PC-9 (cell line): Measurements from ENCODE around the gene GLMN. TPM values are rescaled to one million over a fixed set of nuclear protein-coding genes. Genes with fewer than 3 reads are reported as not detected.

ENCODE experiments used
- BruUV-seq: library from RNA; stranded (reverse); fragments of 400-500 nt; replicated peaks from 2 replicates; lab custom pipeline; 2021; lab: Mats Ljungman, UMichigan
- CTCF ChIA-PET: fragments of 300-600 bp; sonication (Branson Sonifier 250); formaldehyde crosslinking; loops from one replicate; lab custom pipeline; 2022; ENCODE audit warnings: antibody characterized with exemption; lab: Charles Lee
- POLR2A ChIA-PET: fragments of 300-600 bp; sonication (Branson Sonifier 250); formaldehyde crosslinking; loops from one replicate; lab custom pipeline; 2022; ENCODE audit warnings: antibody characterized with exemption; ENCODE audit not compliant: unreplicated experiment; lab: Charles Lee
- DNase-seq, 2 experiments: peaks; one replicate each; pipeline versions ENCODE4 v3.0.0 to v3.0.0-alpha.2; 2015 to 2022; ENCODE audit warnings: mixed read lengths in 1 of 2
- H2AFZ ChIP-seq: fragments of 200-600 bp; sonication (generic); 2 replicates; pipeline ENCODE4 v1.8.1; 2017; ENCODE audit warnings: antibody characterized with exemption
- H3F3A ChIP-seq: fragments of 200-600 bp; sonication (generic); 2 replicates; pipeline ENCODE4 v1.8.1; 2017; ENCODE audit warnings: antibody characterized with exemption, mild to moderate bottlenecking, low read depth; ENCODE audit not compliant: insufficient read depth
- H3K27ac ChIP-seq: fragments of 200-600 bp; sonication (generic); 2 replicates; pipeline ENCODE4 v1.6.1; 2016; ENCODE audit warnings: mixed run types
- H3K27me3 ChIP-seq: fragments of 200-600 bp; sonication (generic); 2 replicates; pipeline ENCODE4 v1.6.1; 2016; ENCODE audit warnings: low read depth, mixed run types; ENCODE audit not compliant: insufficient read depth
- H3K36me3 ChIP-seq: fragments of 200-600 bp; sonication (generic); 2 replicates; pipeline ENCODE4 v1.6.1; 2016; ENCODE audit warnings: low read depth, mixed run types
- H3K4me1 ChIP-seq: fragments of 200-600 bp; sonication (generic); replicated peaks from 2 replicates; pipeline ENCODE4 v1.6.1; 2016; ENCODE audit warnings: mixed run types; ENCODE audit not compliant: insufficient read depth
- H3K4me2 ChIP-seq: fragments of 200-600 bp; sonication (generic); 2 replicates; pipeline ENCODE4 v1.6.1; 2017; ENCODE audit warnings: mixed run types
- H3K4me3 ChIP-seq: fragments of 200-600 bp; sonication (generic); 2 replicates; pipeline ENCODE4 v1.6.1; 2016; ENCODE audit warnings: mixed run types
- H3K79me2 ChIP-seq: fragments of 200-600 bp; sonication (generic); 2 replicates; pipeline ENCODE4 v1.6.1; 2017; ENCODE audit warnings: low read depth, mixed run types
- H3K9me2 ChIP-seq: fragments of 200-600 bp; sonication (generic); 2 replicates; pipeline ENCODE4 v1.8.1; 2017; ENCODE audit warnings: mild to moderate bottlenecking; ENCODE audit not compliant: insufficient read depth
- H3K9me3 ChIP-seq: fragments of 200-600 bp; sonication (generic); 2 replicates; pipeline ENCODE4 v1.8.1; 2016; ENCODE audit warnings: low read depth; ENCODE audit not compliant: insufficient read depth
- H4K20me1 ChIP-seq: fragments of 200-600 bp; sonication (generic); 2 replicates; pipeline ENCODE4 v1.8.1; 2017; ENCODE audit not compliant: insufficient read depth
- EZH2 ChIP-seq: fragments of 200-600 bp; sonication (generic); IDR thresholded peaks from 2 replicates; pipeline ENCODE4 v1.8.0; 2017; ENCODE audit warnings: antibody characterized with exemption, low read depth
- intact Hi-C: fragments of 100-400 bp; cut with micrococcal nuclease; formaldehyde crosslinking; loops from one replicate; pipeline ENCODE4 v1.10.0; 2022; ENCODE audit not compliant: unreplicated experiment
- total RNA-seq: library from RNA; stranded (reverse); gene quantifications from 2 replicates; pipeline ENCODE4 v1.2.3, GENCODE V29; 2021
- TF ChIP-seq, protein P1 (sequence below): fragments of 200-600 bp; sonication (generic); conservative IDR thresholded peaks from 2 replicates; pipeline ENCODE4 v1.6.1; 2017; ENCODE audit warnings: mixed run types, antibody characterized with exemption, mild to moderate bottlenecking, moderate library complexity

GLMN gene
- total RNA-seq, 1 experiment from 2014 or later: 7.4 TPM

GRCh38 chr1:92301021-92301420 is 2.2 kb upstream of the GLMN start:
- peaks cover 27% of the 10 kb centered on the region for H3K79me2 ChIP-seq
- H3K4me2 ChIP-seq: no peak overlapping the region
- no peak overlapping the region for H3K27ac ChIP-seq
- no peak for TF ChIP-seq EZH2
- TF ChIP-seq, protein P1, sequence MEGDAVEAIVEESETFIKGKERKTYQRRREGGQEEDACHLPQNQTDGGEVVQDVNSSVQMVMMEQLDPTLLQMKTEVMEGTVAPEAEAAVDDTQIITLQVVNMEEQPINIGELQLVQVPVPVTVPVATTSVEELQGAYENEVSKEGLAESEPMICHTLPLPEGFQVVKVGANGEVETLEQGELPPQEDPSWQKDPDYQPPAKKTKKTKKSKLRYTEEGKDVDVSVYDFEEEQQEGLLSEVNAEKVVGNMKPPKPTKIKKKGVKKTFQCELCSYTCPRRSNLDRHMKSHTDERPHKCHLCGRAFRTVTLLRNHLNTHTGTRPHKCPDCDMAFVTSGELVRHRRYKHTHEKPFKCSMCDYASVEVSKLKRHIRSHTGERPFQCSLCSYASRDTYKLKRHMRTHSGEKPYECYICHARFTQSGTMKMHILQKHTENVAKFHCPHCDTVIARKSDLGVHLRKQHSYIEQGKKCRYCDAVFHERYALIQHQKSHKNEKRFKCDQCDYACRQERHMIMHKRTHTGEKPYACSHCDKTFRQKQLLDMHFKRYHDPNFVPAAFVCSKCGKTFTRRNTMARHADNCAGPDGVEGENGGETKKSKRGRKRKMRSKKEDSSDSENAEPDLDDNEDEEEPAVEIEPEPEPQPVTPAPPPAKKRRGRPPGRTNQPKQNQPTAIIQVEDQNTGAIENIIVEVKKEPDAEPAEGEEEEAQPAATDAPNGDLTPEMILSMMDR: no peak
- ChIA-PET POLR2A (interaction anchor here (1.0 kb wide), 1 partner anchor 250 kb away, joined by 3 read pairs; no protein-coding TSS in a partner anchor), CTCF (no interaction called here)
- H3K9me2 ChIP-seq: no peaks in the 10 kb centered on the region
- intact Hi-C loops: loop anchor here (10.0 kb wide), 1 partner anchor 534 kb away; the partner anchor contains the start of gene RPL5
- DNase-seq: no peak
- peaks cover 24% of the 10 kb centered on the region for H3K4me1 ChIP-seq
- H2AFZ ChIP-seq: no peak overlapping the region
- BruUV-seq: no TSS peak
- H3K36me3 ChIP-seq: peaks cover 36% of the 10 kb centered on the region
- H3F3A ChIP-seq: 0 out of 2 replicates have a peak, but pooled peaks cover 3% of the 10 kb centered on the region
- H3K4me3 ChIP-seq: no peak overlapping the region
- H4K20me1 ChIP-seq: no peaks in the 10 kb centered on the region
- H3K27me3 ChIP-seq: no peaks in the 10 kb centered on the region
- H3K9me3 ChIP-seq: no peaks in the 10 kb centered on the region

- no TSS peak for BruUV-seq
- intact Hi-C loops: loop anchor here (5.0 to 10.0 kb wide), 2 partner anchors 535 to 787 kb away; partner anchors contain the start of gene RPL5
Measured at GRCh38 chr1:92299477-92300150, 827 bp upstream of the GLMN start.

DNA sequence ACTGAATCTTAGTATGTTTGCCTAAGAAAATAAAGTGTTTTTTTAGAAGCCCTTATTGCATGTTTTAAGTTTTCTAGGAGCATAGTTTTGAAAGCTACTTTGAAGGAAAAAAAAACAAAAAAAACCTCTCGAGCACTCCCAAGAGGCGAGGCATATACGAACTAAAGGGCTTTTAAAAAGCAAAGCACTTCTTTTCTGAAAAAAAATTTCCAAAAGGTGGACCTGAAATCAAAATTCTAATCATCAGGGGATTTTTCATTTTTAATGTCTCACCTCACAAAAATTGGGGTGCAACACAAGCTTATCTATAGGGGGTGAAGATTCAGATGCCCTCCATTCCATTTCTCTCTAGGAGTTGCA is 594 bp downstream of the GLMN start:
- Histone ChIP-seq H2AFZ (peak overlapping the region; percentile 99), H3K4me1 (peaks cover 24% of the 10 kb centered on the region), H3K9me3 (no peaks in the 10 kb centered on the region), H3K4me3 (peak overlapping the region; percentile 86), H3K36me3 (peaks cover 22% of the 10 kb centered on the region), H3K9me2 (no peaks in the 10 kb centered on the region), H3F3A (no peaks in the 10 kb centered on the region), H3K79me2 (peaks cover 27% of the 10 kb centered on the region), H3K27ac (peak overlapping the region; percentile 66), H3K27me3 (no peaks in the 10 kb centered on the region), H3K4me2 (peak overlapping the region; percentile 93), H4K20me1 (no peaks in the 10 kb centered on the region)
- TF ChIP-seq, protein P1: no peak; the same call in 1 of the 2 replicates
- no peak for TF ChIP-seq EZH2
- DNase-seq: no peak
- ChIA-PET CTCF (interaction anchor here (0.5 to 0.6 kb wide), 2 partner anchors 186 to 301 kb away, joined by 3 to 7 read pairs; no protein-coding TSS in a partner anchor), POLR2A (interaction anchor here (0.6 to 0.7 kb wide), 2 partner anchors 263 to 525 kb away, joined by 3 read pairs; no protein-coding TSS in a partner anchor)
- intact Hi-C loops: loop anchor here (5.0 kb wide), 1 partner anchor 786 kb away; no protein-coding TSS in a partner anchor
- BruUV-seq: no TSS peak

More at GRCh38 chr1:92299477-92300150, 827 bp upstream of the GLMN start:
- H3K9me2 ChIP-seq: no peaks in the 10 kb centered on the region
- ChIA-PET POLR2A (interaction anchor here (0.6 to 1.0 kb wide), 2 partner anchors 249 to 251 kb away, joined by 3 read pairs; no protein-coding TSS in a partner anchor), CTCF (interaction anchor here (0.6 to 0.8 kb wide), 3 partner anchors 11 to 492 kb away, joined by 4 to 10 read pairs (median 4); no protein-coding TSS in a partner anchor)
- H4K20me1 ChIP-seq: no peaks in the 10 kb centered on the region
- no peaks in the 10 kb centered on the region for H3K27me3 ChIP-seq
- peaks cover 27% of the 10 kb centered on the region for H3K79me2 ChIP-seq
- H3F3A ChIP-seq: 0 out of 2 replicates have a peak, but pooled peaks cover 1% of the 10 kb centered on the region
- peak overlapping the region; percentile 99 for H2AFZ ChIP-seq
- H3K4me3 ChIP-seq: peak overlapping the region; percentile 86
- H3K36me3 ChIP-seq: peaks cover 34% of the 10 kb centered on the region
- H3K27ac ChIP-seq: peak overlapping the region; percentile 66
- peaks cover 24% of the 10 kb centered on the region for H3K4me1 ChIP-seq
- TF ChIP-seq, protein P1: no peak
- TF ChIP-seq EZH2: no peak
- H3K4me2 ChIP-seq: peak overlapping the region; percentile 93
- no peak for DNase-seq
- no peaks in the 10 kb centered on the region for H3K9me3 ChIP-seq
